NCI-H146 (cell line): Measurements from ENCODE around the gene KIAA1217.
A peak's percentile ranks its signal among the peaks of the same experiment; 100 is the strongest.

Experiments used
- DNase-seq: peaks from one replicate; lab custom pipeline; 2025; lab: John Stamatoyannopoulos, UW

KIAA1217 gene

GRCh38 chr10:24554036-24554435, 345.1 kb downstream of the KIAA1217 start:
- DNase-seq = no peak

GRCh38 chr10:24556126-24556749, 347.3 kb downstream of the KIAA1217 start:
- DNase-seq = no peak

- DNase-seq = peak; percentile 48
Measured at GRCh38 chr10:24556750-24557742, 348.1 kb downstream of the KIAA1217 start.

- no peak for DNase-seq
Measured at GRCh38 chr10:24561453-24561852, 352.5 kb downstream of the KIAA1217 start.

GRCh38 chr10:24568042-24568441, 359.1 kb downstream of the KIAA1217 start:
- no peak for DNase-seq

GRCh38 chr10:24569330-24569796, 360.4 kb downstream of the KIAA1217 start:
- no peak for DNase-seq

- DNase-seq = peak; percentile 16
Measured at GRCh38 chr10:24569828-24570657, 361.1 kb downstream of the KIAA1217 start.

- no peak for DNase-seq
Measured at GRCh38 chr10:24570658-24571426, 361.9 kb downstream of the KIAA1217 start.

GRCh38 chr10:24571870-24572450, 363.0 kb downstream of the KIAA1217 start:
- no peak for DNase-seq

- no peak for DNase-seq
Measured at GRCh38 chr10:24574161-24574560, 365.2 kb downstream of the KIAA1217 start.

- no peak for DNase-seq
Measured at GRCh38 chr10:24574578-24575155, 365.7 kb downstream of the KIAA1217 start.

- DNase-seq = no peak
Measured at GRCh38 chr10:24575481-24576002, 366.6 kb downstream of the KIAA1217 start.

- no peak for DNase-seq
Measured at GRCh38 chr10:24579448-24579847, 370.5 kb downstream of the KIAA1217 start.

- DNase-seq = no peak
Measured at GRCh38 chr10:24579906-24580305, 371.0 kb downstream of the KIAA1217 start.

GRCh38 chr10:24589265-24589664, 380.3 kb downstream of the KIAA1217 start:
- no peak for DNase-seq

- DNase-seq = no peak
Measured at GRCh38 chr10:24590697-24591457, 381.9 kb downstream of the KIAA1217 start.

- DNase-seq = no peak
Measured at GRCh38 chr10:24596217-24596930, 387.4 kb downstream of the KIAA1217 start.

- no peak for DNase-seq
Measured at GRCh38 chr10:24597426-24597825, 388.5 kb downstream of the KIAA1217 start.
